IMR-90 (cell line): ENCODE measurements around the gene CD96. TPM values are rescaled to one million over a fixed set of nuclear protein-coding genes. Genes with fewer than 3 reads are reported as not detected.

Experiments
- ATAC-seq: fragments of 200-7000 bp; cut with Tn5 transposase; 2 replicates; pipeline ENCODE4 v1.9.1; 2020; ENCODE audit warnings: low read depth, mild to moderate bottlenecking, moderate library complexity
- BruUV-seq: library from RNA; stranded (reverse); fragments of 400-500 nt; replicated peaks from 2 replicates; lab custom pipeline; 2021; lab: Mats Ljungman, UMichigan
- CTCF ChIA-PET: fragments of 300-600 bp; formaldehyde crosslinking; extraction: SDS; loops from one replicate; lab custom pipeline; 2021; ENCODE audit warnings: antibody characterized with exemption; lab: Yijun Ruan, JAX
- POLR2A ChIA-PET: fragments of 300-600 bp; sonication (Branson Sonifier 250); formaldehyde crosslinking; loops from one replicate; lab custom pipeline; 2022; ENCODE audit warnings: antibody characterized with exemption; ENCODE audit not compliant: unreplicated experiment; lab: Charles Lee
- DNase-seq: peaks from one replicate; pipeline ENCODE4 v3.0.0; 2013
- H2AFZ ChIP-seq: replicated peaks from 2 replicates; pipeline ENCODE3; 2013; ENCODE audit warnings: low read length, mild to moderate bottlenecking; ENCODE audit not compliant: poor library complexity
- H2AK5ac ChIP-seq: 2 replicates; pipeline ENCODE4 v1.6.1; 2013; ENCODE audit warnings: low read depth, low read length, inconsistent platforms
- H2AK9ac ChIP-seq: replicated peaks from 2 replicates; pipeline ENCODE3; 2013; ENCODE audit warnings: mild to moderate bottlenecking, low read depth, low read length, moderate library complexity; ENCODE audit not compliant: poor library complexity
- H2BK120ac ChIP-seq: 2 replicates; pipeline ENCODE4 v1.6.1; 2013; ENCODE audit warnings: low read depth, low read length, inconsistent platforms
- H2BK15ac ChIP-seq: 3 replicates; pipeline ENCODE4 v1.6.1; 2013; ENCODE audit warnings: low read depth, low read length, inconsistent platforms
- H2BK20ac ChIP-seq: 2 replicates; pipeline ENCODE4 v1.6.1; 2013; ENCODE audit warnings: low read depth, mild to moderate bottlenecking, inconsistent platforms, low read length, moderate library complexity
- H2BK5ac ChIP-seq: 2 replicates; pipeline ENCODE4 v1.6.1; 2013; ENCODE audit warnings: mild to moderate bottlenecking, low read depth, low read length, inconsistent platforms; ENCODE audit not compliant: poor library complexity, severe bottlenecking
- H3K14ac ChIP-seq: replicated peaks from 2 replicates; pipeline ENCODE4 v1.6.1; 2013; ENCODE audit warnings: low read depth, low read length, inconsistent platforms
- H3K18ac ChIP-seq: 2 replicates; pipeline ENCODE4 v1.6.1; 2013; ENCODE audit warnings: low read depth, low read length, control low read depth
- H3K23ac ChIP-seq: 2 replicates; pipeline ENCODE4 v1.6.1; 2013; ENCODE audit warnings: low read depth, low read length, inconsistent platforms
- H3K27ac ChIP-seq: 2 replicates; pipeline ENCODE4 v1.5.1; 2013; ENCODE audit warnings: mild to moderate bottlenecking, control low read depth, low read length; ENCODE audit not compliant: insufficient read depth
- H3K27me3 ChIP-seq: 2 replicates; pipeline ENCODE4 v1.6.1; 2013; ENCODE audit warnings: low read length; ENCODE audit not compliant: control insufficient read depth, insufficient read depth
- H3K36me3 ChIP-seq: 2 replicates; pipeline ENCODE4 v1.6.1; 2013; ENCODE audit warnings: low read length, mixed read lengths; ENCODE audit not compliant: control insufficient read depth, insufficient read depth
- H3K4ac ChIP-seq: 2 replicates; pipeline ENCODE4 v1.6.1; 2013; ENCODE audit warnings: low read depth, low read length, inconsistent platforms
- H3K4me1 ChIP-seq: 2 replicates; pipeline ENCODE4 v1.6.1; 2013; ENCODE audit warnings: low read length, mixed read lengths; ENCODE audit not compliant: control insufficient read depth, insufficient read depth
- H3K4me2 ChIP-seq: 2 replicates; pipeline ENCODE4 v1.6.1; 2013; ENCODE audit warnings: low read depth, mild to moderate bottlenecking, control low read depth, low read length, moderate library complexity
- H3K4me3 ChIP-seq: 2 replicates; pipeline ENCODE4 v1.5.1; 2013; ENCODE audit warnings: low read depth, mild to moderate bottlenecking, control low read depth, low read length, moderate library complexity; ENCODE audit not compliant: insufficient read depth
- H3K56ac ChIP-seq: 2 replicates; pipeline ENCODE4 v1.6.1; 2013; ENCODE audit warnings: low read length, inconsistent platforms; ENCODE audit not compliant: insufficient read depth; ENCODE audit errors: extremely low read depth
- H3K79me1 ChIP-seq, 2 experiments: 2 replicates each; pipeline ENCODE4 v1.6.1; 2013; ENCODE audit warnings: low read length in 2 of 2, inconsistent platforms in 1 of 2, low read depth in 1 of 2
- H3K9ac ChIP-seq: 2 replicates; pipeline ENCODE4 v1.6.1; 2013; ENCODE audit warnings: low read depth, low read length, control low read depth
- H3K9me1 ChIP-seq: 2 replicates; pipeline ENCODE4 v1.6.1; 2013; ENCODE audit warnings: low read length, inconsistent platforms; ENCODE audit not compliant: insufficient read depth
- H3K9me3 ChIP-seq: 2 replicates; pipeline ENCODE4 v1.6.1; 2013; ENCODE audit warnings: low read length; ENCODE audit not compliant: control insufficient read depth, insufficient read depth
- H4K20me1 ChIP-seq: 2 replicates; pipeline ENCODE4 v1.6.1; 2013; ENCODE audit warnings: low read length, inconsistent platforms; ENCODE audit not compliant: insufficient read depth
- H4K5ac ChIP-seq: 2 replicates; pipeline ENCODE4 v1.6.1; 2013; ENCODE audit warnings: mild to moderate bottlenecking, low read depth, low read length, control low read depth
- H4K8ac ChIP-seq, 2 experiments: 2 replicates each; pipeline ENCODE4 v1.6.1; 2013; ENCODE audit warnings: low read depth in 2 of 2, low read length in 2 of 2, control low read depth in 1 of 2, inconsistent platforms in 1 of 2
- H4K91ac ChIP-seq: 2 replicates; pipeline ENCODE4 v1.6.1; 2013; ENCODE audit warnings: low read depth, low read length, inconsistent platforms; ENCODE audit not compliant: insufficient read depth
- CTCF ChIP-seq: conservative IDR thresholded peaks from 2 replicates; pipeline ENCODE4 v1.5.1; 2012; ENCODE audit warnings: mild to moderate bottlenecking, low read depth, low read length, improper control_type of control experiment
- ELK1 ChIP-seq: fragments of 150-350 bp; IDR thresholded peaks from 2 replicates; pipeline ENCODE4 v1.6.1; 2016; ENCODE audit warnings: low read depth, mild to moderate bottlenecking, low read length, moderate library complexity, borderline replicate concordance
- FOS ChIP-seq: fragments of 150-350 bp; IDR thresholded peaks from 2 replicates; pipeline ENCODE4 v1.6.1; 2016; ENCODE audit warnings: low read depth, low read length
- WGBS, 2 experiments: methylation state at CpG; one replicate each; pipeline versions ENCODE4 v1.1.5 to v1.1.7; 2013; ENCODE audit warnings: missing lambda C conversion rate in 2 of 2; ENCODE audit not compliant: insufficient read length in 1 of 2; ENCODE audit errors: extremely low coverage in 2 of 2; 5-methylcytosine and 5-hydroxymethylcytosine counted together
- dilution Hi-C: fragments of 300-500 bp; cut with HindIII; formaldehyde crosslinking; loops from one replicate; pipeline ENCODE4 v1.14.3; 2018; ENCODE audit warnings: low sequenced_read_pairs; ENCODE audit not compliant: unreplicated experiment
- in situ Hi-C: fragments of 300-500 bp; cut with MboI; formaldehyde crosslinking; loops from 3 replicates; pipeline ENCODE4 v1.14.3; 2019; ENCODE audit warnings: low sequenced_read_pairs, inconsistent platforms, mixed read lengths
- intact Hi-C: fragments of 100-400 bp; cut with micrococcal nuclease; formaldehyde crosslinking; loops from 2 replicates; pipeline ENCODE4 v1.10.0; 2022
- polyA plus RNA-seq, 3 experiments: library from polyadenylated mRNA; depleted of rRNA; stranded (reverse); fragments of >200 nt; gene quantifications; 2 replicates each; pipeline ENCODE4 v1.2.3, GENCODE V29; 2012; ENCODE audit warnings: low replicate concordance in 1 of 3
- total RNA-seq: library from RNA; depleted of rRNA; stranded (reverse); fragments of >200 nt; gene quantifications from 2 replicates; pipeline ENCODE4 v1.2.3, GENCODE V29; 2012

CD96 gene
- total and polyA plus RNA-seq, 2 of the 4 experiments (the other 2 are of a cell fraction) = 0.05 to 0.18 TPM

- no peak overlapping the region for H3K27ac ChIP-seq
- no peak overlapping the region for H2BK5ac ChIP-seq
- dilution Hi-C loops = no loop called here
- H3K9ac ChIP-seq = no peak overlapping the region
- WGBS, 2 experiments = no CpG with 5 or more reads among the region's 2 CpGs
- no peak overlapping the region for H2BK20ac ChIP-seq
- no peak overlapping the region for H2AK5ac ChIP-seq
- H3K18ac ChIP-seq = no peak overlapping the region
- H2BK120ac ChIP-seq = no peak overlapping the region
- no peak overlapping the region for H3K23ac ChIP-seq
- no peak overlapping the region for H4K5ac ChIP-seq
- no peak overlapping the region for H2AFZ ChIP-seq
- in situ Hi-C loops = no loop called here
- POLR2A ChIA-PET = no interaction called here
- TF ChIP-seq ELK1 = no peak
- TF ChIP-seq FOS = no peak
- no peak for TF ChIP-seq CTCF
- BruUV-seq = no TSS peak
- H3K14ac ChIP-seq = 0 out of 2 replicates have a peak overlapping the region, but pooled peaks have one; percentile 20
- no peaks in the 10 kb centered on the region for H3K9me1 ChIP-seq
- no peak overlapping the region for H4K91ac ChIP-seq
- H3K36me3 ChIP-seq = no peaks in the 10 kb centered on the region
- no peak overlapping the region for H4K8ac ChIP-seq
- peaks cover 2% of the 10 kb centered on the region; the same call in 1 of the 2 replicates for H3K4me1 ChIP-seq
- intact Hi-C loops = no loop called here
- ATAC-seq = no peak
- CTCF ChIA-PET = interaction anchor here (0.8 kb wide), 1 partner anchor 33 kb away, joined by 3 read pairs; no protein-coding TSS in a partner anchor
- no peak overlapping the region for H2BK15ac ChIP-seq
- H3K9me3 ChIP-seq = no peaks in the 10 kb centered on the region
- H3K79me1 ChIP-seq = no peaks in the 10 kb centered on the region
- H3K4me2 ChIP-seq = no peak overlapping the region
- DNase-seq = no peak
- H3K27me3 ChIP-seq = no peaks in the 10 kb centered on the region; the same call in 1 of the 2 replicates
- no peak overlapping the region for H2AK9ac ChIP-seq
- no peak overlapping the region for H3K4ac ChIP-seq
- H4K20me1 ChIP-seq = no peaks in the 10 kb centered on the region
- no peak overlapping the region for H3K56ac ChIP-seq
- H3K4me3 ChIP-seq = no peak overlapping the region
Observed at GRCh38 chr3:111545349-111545748, 3.4 kb downstream of the CD96 start.
